ENCODE measurements around the gene CTNNA3.

Gene CTNNA3

DNA sequence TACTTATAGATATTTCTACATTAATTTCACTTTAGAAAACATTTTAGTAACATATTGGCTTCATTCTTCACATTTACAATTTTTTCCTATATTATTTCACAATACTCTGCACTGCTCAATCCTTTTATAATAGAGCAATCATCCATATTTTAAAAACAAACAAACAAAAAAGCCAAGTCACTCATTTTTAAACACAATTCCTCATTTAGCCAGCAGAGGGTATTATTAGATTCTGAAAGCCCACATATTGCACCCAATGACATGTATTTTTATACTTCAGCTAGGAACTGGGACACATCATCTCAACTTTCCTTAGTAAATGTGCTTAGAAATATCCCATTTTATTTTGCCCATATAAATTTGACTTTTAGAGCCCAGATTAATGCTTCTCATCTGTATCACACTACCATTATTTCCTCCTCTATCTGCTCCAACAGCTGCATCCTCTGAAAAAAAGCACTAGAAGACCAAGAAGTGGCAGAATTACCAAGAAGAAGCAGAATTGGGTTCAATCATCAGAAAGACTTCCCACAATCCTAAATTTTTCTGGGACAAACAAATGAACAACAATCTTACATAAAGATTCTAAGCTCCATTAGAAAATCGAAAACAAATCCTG, 29.5 kb downstream of the CTNNA3 start:
- Histone ChIP-seq H3K4me1 (ENCODE audit: insufficient read depth, poor library complexity, severe bottlenecking) (no peaks in the 10 kb centered on the region), H3K27ac (ENCODE audit: poor library complexity, severe bottlenecking) (no peak overlapping the region), H3K36me3 (ENCODE audit: low read depth) (no peaks in the 10 kb centered on the region), H3K4me3 (ENCODE audit: severe bottlenecking) (no peak overlapping the region), H3K27me3 (ENCODE audit: insufficient read depth, poor library complexity, severe bottlenecking) (peaks cover 34% of the 10 kb centered on the region), H3K9me3 (ENCODE audit: severe bottlenecking) (no peaks in the 10 kb centered on the region)
- ATAC-seq (ENCODE audit: low read depth) (peak; percentile 23; the same call in 1 of the 3 replicates), DNase-seq (ENCODE audit: low spot score) (no peak)
- TF ChIP-seq, protein P1, sequence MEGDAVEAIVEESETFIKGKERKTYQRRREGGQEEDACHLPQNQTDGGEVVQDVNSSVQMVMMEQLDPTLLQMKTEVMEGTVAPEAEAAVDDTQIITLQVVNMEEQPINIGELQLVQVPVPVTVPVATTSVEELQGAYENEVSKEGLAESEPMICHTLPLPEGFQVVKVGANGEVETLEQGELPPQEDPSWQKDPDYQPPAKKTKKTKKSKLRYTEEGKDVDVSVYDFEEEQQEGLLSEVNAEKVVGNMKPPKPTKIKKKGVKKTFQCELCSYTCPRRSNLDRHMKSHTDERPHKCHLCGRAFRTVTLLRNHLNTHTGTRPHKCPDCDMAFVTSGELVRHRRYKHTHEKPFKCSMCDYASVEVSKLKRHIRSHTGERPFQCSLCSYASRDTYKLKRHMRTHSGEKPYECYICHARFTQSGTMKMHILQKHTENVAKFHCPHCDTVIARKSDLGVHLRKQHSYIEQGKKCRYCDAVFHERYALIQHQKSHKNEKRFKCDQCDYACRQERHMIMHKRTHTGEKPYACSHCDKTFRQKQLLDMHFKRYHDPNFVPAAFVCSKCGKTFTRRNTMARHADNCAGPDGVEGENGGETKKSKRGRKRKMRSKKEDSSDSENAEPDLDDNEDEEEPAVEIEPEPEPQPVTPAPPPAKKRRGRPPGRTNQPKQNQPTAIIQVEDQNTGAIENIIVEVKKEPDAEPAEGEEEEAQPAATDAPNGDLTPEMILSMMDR (IDR thresholded peaks at IDR 0.05; ENCODE audit: poor library complexity, severe bottlenecking): peak; percentile 68

DNA sequence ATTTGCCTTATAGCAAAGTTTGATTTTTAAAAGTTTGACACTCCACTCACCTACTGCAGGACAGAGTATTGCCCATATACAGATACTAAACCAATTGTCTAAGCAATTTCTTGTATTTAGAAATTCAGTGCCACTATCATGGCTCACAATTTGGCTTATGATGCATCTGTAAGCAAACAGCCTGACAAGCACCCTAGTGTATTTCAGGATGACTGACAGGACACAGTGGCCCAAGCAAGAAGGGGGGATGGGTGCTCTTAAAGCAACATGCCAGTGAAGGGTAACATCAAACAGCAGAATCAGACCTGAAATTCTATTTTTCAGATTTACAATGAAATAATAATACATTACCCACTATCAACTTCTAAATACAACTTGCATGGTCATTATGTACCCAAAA, 30.5 kb downstream of the CTNNA3 start:
- TF ChIP-seq, protein P1 (IDR thresholded peaks at IDR 0.05; ENCODE audit: poor library complexity, severe bottlenecking): no peak
- no peak overlapping the region for H3K27ac ChIP-seq (ENCODE audit: poor library complexity, severe bottlenecking)
- DNase-seq (ENCODE audit: low spot score) (no peak), ATAC-seq (ENCODE audit: low read depth) (no peak)
- H3K4me1 ChIP-seq (ENCODE audit: insufficient read depth, poor library complexity, severe bottlenecking): no peaks in the 10 kb centered on the region
- no peaks in the 10 kb centered on the region for H3K36me3 ChIP-seq (ENCODE audit: low read depth)
- no peak overlapping the region for H3K4me3 ChIP-seq (ENCODE audit: severe bottlenecking)
- H3K27me3 ChIP-seq (ENCODE audit: insufficient read depth, poor library complexity, severe bottlenecking): peaks cover 36% of the 10 kb centered on the region
- no peaks in the 10 kb centered on the region for H3K9me3 ChIP-seq (ENCODE audit: severe bottlenecking)

DNA sequence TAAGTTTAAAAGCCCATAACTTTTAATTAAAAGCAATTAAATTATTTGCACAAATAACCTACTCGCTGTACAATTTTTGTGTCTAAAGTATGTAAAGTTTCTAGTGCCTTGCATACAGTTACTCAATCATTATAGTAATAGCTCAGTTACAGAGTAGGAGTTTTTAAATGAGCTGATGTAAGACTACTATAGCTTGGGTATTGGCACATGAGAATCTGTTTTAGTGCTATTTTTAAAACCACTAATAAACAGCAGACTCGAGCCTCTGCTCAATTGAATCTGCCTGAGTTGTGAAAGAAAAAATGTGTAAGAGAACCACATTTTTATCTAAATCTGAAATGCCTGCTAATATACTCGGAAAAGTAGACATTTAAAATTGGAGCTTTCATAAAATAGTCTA, 31.1 kb downstream of the CTNNA3 start:
- TF ChIP-seq, protein P1 (IDR thresholded peaks at IDR 0.05; ENCODE audit: poor library complexity, severe bottlenecking): no peak

DNA sequence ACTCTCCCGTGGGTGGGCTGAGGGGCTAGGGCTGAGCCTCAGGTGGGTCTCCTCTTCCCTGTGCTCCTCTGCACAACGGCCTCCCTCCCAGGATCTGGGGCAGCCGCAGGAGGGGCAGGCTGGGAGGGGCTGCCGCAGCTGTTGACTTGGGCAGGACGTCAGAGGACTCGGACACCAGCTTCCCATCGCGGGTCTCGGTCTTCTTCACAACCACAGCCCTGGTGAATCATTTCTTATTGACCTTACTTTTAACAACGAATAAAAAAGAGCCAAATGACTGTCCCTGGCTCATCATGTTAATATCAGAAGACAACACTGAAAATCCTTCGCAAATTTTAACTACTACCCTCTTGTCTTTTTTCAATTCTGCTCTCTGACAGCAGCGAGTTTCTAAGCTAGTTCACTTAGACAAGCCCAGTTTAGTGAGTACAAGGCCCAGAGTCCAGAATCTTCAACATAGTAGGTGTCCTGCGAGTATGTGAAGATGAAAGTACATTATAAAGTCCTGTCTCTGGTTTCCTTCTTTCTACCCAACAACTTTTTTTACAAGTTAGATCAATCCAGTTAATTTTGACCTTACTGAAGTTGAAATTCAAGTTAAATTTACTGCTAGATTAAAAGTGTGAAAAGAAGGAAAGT, 32.4 kb downstream of the CTNNA3 start:
- Histone ChIP-seq H3K4me1 (ENCODE audit: insufficient read depth, poor library complexity, severe bottlenecking) (no peaks in the 10 kb centered on the region), H3K27me3 (ENCODE audit: insufficient read depth, poor library complexity, severe bottlenecking) (peaks cover 46% of the 10 kb centered on the region), H3K9me3 (ENCODE audit: severe bottlenecking) (no peaks in the 10 kb centered on the region), H3K27ac (ENCODE audit: poor library complexity, severe bottlenecking) (no peak overlapping the region), H3K4me3 (ENCODE audit: severe bottlenecking) (no peak overlapping the region), H3K36me3 (ENCODE audit: low read depth) (no peaks in the 10 kb centered on the region)
- TF ChIP-seq, protein P1 (IDR thresholded peaks at IDR 0.05; ENCODE audit: poor library complexity, severe bottlenecking): no peak
- DNase-seq (ENCODE audit: low spot score): no peak
- ATAC-seq (ENCODE audit: low read depth): no peak

More for the DNA sequence above, 31.1 kb downstream of the CTNNA3 start:
- DNase-seq (ENCODE audit: low spot score) (no peak), ATAC-seq (ENCODE audit: low read depth) (no peak)
- Histone ChIP-seq H3K9me3 (ENCODE audit: severe bottlenecking) (no peaks in the 10 kb centered on the region), H3K4me1 (ENCODE audit: insufficient read depth, poor library complexity, severe bottlenecking) (no peaks in the 10 kb centered on the region), H3K27ac (ENCODE audit: poor library complexity, severe bottlenecking) (no peak overlapping the region), H3K27me3 (ENCODE audit: insufficient read depth, poor library complexity, severe bottlenecking) (peaks cover 39% of the 10 kb centered on the region), H3K4me3 (ENCODE audit: severe bottlenecking) (no peak overlapping the region), H3K36me3 (ENCODE audit: low read depth) (no peaks in the 10 kb centered on the region)

DNA sequence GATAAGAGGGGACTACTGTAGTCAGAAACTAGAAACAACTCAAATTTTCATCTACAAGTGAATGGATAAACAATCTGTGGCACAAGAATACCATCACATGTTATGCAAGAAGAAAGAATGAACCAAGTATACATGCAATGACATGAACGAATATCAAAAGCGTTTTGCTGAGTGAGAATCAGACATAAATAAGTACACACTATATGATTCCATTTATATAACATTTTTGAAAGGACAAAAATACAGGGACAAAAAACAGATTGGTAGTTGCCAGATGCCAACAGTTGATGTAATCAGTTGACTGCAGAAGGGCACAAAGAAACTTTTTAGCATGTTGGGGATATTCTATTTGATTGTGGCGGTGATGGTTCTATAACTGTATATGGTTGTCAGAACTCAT, 33.6 kb downstream of the CTNNA3 start:
- Histone ChIP-seq H3K27me3 (ENCODE audit: insufficient read depth, poor library complexity, severe bottlenecking) (peaks cover 47% of the 10 kb centered on the region), H3K4me3 (ENCODE audit: severe bottlenecking) (no peak overlapping the region), H3K36me3 (ENCODE audit: low read depth) (no peaks in the 10 kb centered on the region), H3K27ac (ENCODE audit: poor library complexity, severe bottlenecking) (no peak overlapping the region), H3K4me1 (ENCODE audit: insufficient read depth, poor library complexity, severe bottlenecking) (no peaks in the 10 kb centered on the region), H3K9me3 (ENCODE audit: severe bottlenecking) (no peaks in the 10 kb centered on the region)
- no peak for ATAC-seq (ENCODE audit: low read depth)
- DNase-seq (ENCODE audit: low spot score): no peak
- TF ChIP-seq, protein P1 (IDR thresholded peaks at IDR 0.05; ENCODE audit: poor library complexity, severe bottlenecking): no peak
